GM18861 (cell line): ENCODE measurements around the gene HOXA6.

ENCODE experiments used
- ATAC-seq: cut with Tn5 transposase; IDR thresholded peaks from one replicate; pipeline ENCODE4 v1.9.1; 2021; ENCODE audit not compliant: unreplicated experiment

The HOXA6 gene

GRCh38 chr7:27124902-27125689 is 22.5 kb downstream of the HOXA6 start:
- no peak for ATAC-seq

GRCh38 chr7:27124096-27124901 is 23.3 kb downstream of the HOXA6 start:
- no peak for ATAC-seq

GRCh38 chr7:27123477-27124053 is 24.0 kb downstream of the HOXA6 start:
- ATAC-seq: no peak

- ATAC-seq: no peak
These were observed 24.5 kb downstream of the HOXA6 start for GRCh38 chr7:27123007-27123476.

GRCh38 chr7:27122077-27122910 is 25.3 kb downstream of the HOXA6 start:
- ATAC-seq: no peak

- ATAC-seq: no peak
These were observed 25.9 kb downstream of the HOXA6 start for GRCh38 chr7:27121684-27122076.

GRCh38 chr7:27119412-27119911 is 28.1 kb downstream of the HOXA6 start:
- ATAC-seq: no peak

GRCh38 chr7:27118580-27118979 is 29.0 kb downstream of the HOXA6 start:
- no peak for ATAC-seq

- ATAC-seq: no peak
These were observed 29.6 kb downstream of the HOXA6 start for GRCh38 chr7:27117887-27118491.

- no peak for ATAC-seq
These were observed 30.4 kb downstream of the HOXA6 start for GRCh38 chr7:27116962-27117886.

GRCh38 chr7:27116031-27116961 is 31.3 kb downstream of the HOXA6 start:
- no peak for ATAC-seq

GRCh38 chr7:27115221-27116026 is 32.1 kb downstream of the HOXA6 start:
- no peak for ATAC-seq

GRCh38 chr7:27114881-27115220 is 32.7 kb downstream of the HOXA6 start:
- no peak for ATAC-seq

- no peak for ATAC-seq
These were observed 33.4 kb downstream of the HOXA6 start for GRCh38 chr7:27113991-27114769.

- ATAC-seq: no peak
These were observed 34.3 kb downstream of the HOXA6 start for GRCh38 chr7:27112955-27113949.
